Activated CD4-positive, CD25-positive, alpha-beta regulatory T cell (primary cell): Measurements from ENCODE around the gene ELF1.
A peak's percentile ranks its signal among the peaks of the same experiment; 100 is the strongest.
"Not testable (repeated sequence)": the region's sequence is repeated elsewhere in the genome, so short reads cannot be mapped to it uniquely, and the experiment has no call there.

Experiments
- DNase-seq, 4 experiments: peaks; one replicate each; lab custom pipeline; 2025; lab: John Stamatoyannopoulos, UW

ELF1 gene

GRCh38 chr13:40982772-40983171, 36.3 kb downstream of the ELF1 start:
- DNase-seq: peak in 2 of 4 experiments; percentile 21 to 28

- no peak for DNase-seq
These were observed 37.2 kb downstream of the ELF1 start for GRCh38 chr13:40981949-40982348.

- no peak for DNase-seq
These were observed 37.8 kb downstream of the ELF1 start for GRCh38 chr13:40981361-40981760.

- no peak for DNase-seq
These were observed 38.7 kb downstream of the ELF1 start for GRCh38 chr13:40980461-40980860.

GRCh38 chr13:40979232-40979631, 39.9 kb downstream of the ELF1 start:
- DNase-seq: no peak

- not testable (repeated sequence) for DNase-seq
These were observed 41.0 kb downstream of the ELF1 start for GRCh38 chr13:40978109-40978508.

GRCh38 chr13:40975441-40975840, 43.7 kb downstream of the ELF1 start:
- DNase-seq: no peak

- DNase-seq: peak in 1 of 4 experiments; percentile 2
These were observed 44.4 kb downstream of the ELF1 start for GRCh38 chr13:40974460-40975407.

- DNase-seq: no peak
These were observed 45.7 kb downstream of the ELF1 start for GRCh38 chr13:40973409-40973808.

- DNase-seq: no peak
These were observed 47.8 kb downstream of the ELF1 start for GRCh38 chr13:40971321-40971720.

GRCh38 chr13:40970803-40971202, 48.3 kb downstream of the ELF1 start:
- DNase-seq: no peak

- DNase-seq: no peak
These were observed 49.8 kb downstream of the ELF1 start for GRCh38 chr13:40969169-40969901.

- DNase-seq: no peak
These were observed 50.6 kb downstream of the ELF1 start for GRCh38 chr13:40968416-40969000.

- no peak for DNase-seq
These were observed 52.8 kb downstream of the ELF1 start for GRCh38 chr13:40966298-40966697.

GRCh38 chr13:40963927-40964326, 55.2 kb downstream of the ELF1 start:
- no peak for DNase-seq

GRCh38 chr13:40961826-40962225, 57.3 kb downstream of the ELF1 start:
- no peak for DNase-seq

- no peak for DNase-seq
These were observed 57.9 kb downstream of the ELF1 start for GRCh38 chr13:40961214-40961613.

GRCh38 chr13:40960716-40961115, 58.4 kb downstream of the ELF1 start:
- DNase-seq: no peak

- DNase-seq: no peak
These were observed 60.5 kb downstream of the ELF1 start for GRCh38 chr13:40958655-40959054.

- no peak for DNase-seq
These were observed 72.6 kb downstream of the ELF1 start for GRCh38 chr13:40946485-40946884.

- DNase-seq: no peak
These were observed 76.0 kb downstream of the ELF1 start for GRCh38 chr13:40943073-40943472.

- no peak for DNase-seq
These were observed 77.5 kb downstream of the ELF1 start for GRCh38 chr13:40941581-40941980.

GRCh38 chr13:40940841-40941240, 78.3 kb downstream of the ELF1 start:
- no peak for DNase-seq
